ENCODE measurements around the gene PTGES3L. TPM values are rescaled to one million over a fixed set of nuclear protein-coding genes. Genes with fewer than 3 reads are reported as not detected.

Gene PTGES3L
- total and polyA plus RNA-seq, 2 of the 13 experiments (the other 11 are each of a cell fraction or from before 2014, with no cell fraction given) = 1.2 to 2.9 TPM

DNA sequence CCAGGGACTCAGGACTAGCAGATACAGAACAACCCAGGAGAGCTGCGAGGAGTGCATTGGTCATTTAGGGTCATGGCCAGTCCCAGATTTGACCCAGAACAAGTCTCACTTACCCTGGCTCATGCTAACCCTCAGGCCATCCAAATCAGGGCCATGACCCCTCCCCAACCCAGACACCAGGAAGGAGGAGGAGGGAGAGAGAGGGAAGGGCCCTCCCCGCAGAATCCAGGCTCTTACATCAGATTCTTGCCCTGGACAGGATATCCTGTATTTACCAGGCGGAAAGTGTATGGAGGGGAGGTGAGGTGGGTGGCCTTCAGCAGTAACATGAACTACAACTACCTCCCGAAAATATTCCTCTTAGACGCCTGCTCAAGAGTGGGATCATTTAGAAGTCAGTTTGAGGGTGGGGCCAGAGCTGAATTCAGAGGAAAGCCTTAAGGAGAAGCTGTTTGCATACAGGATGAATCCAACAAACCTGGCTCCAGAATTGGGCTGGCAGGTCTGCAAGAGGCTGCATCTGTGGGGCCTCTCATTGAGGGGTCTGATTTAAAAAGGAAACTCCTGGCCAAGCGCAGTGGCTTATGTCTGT, 40.2 kb upstream of the PTGES3L start (continued):
- TF ChIP-seq, protein P1, sequence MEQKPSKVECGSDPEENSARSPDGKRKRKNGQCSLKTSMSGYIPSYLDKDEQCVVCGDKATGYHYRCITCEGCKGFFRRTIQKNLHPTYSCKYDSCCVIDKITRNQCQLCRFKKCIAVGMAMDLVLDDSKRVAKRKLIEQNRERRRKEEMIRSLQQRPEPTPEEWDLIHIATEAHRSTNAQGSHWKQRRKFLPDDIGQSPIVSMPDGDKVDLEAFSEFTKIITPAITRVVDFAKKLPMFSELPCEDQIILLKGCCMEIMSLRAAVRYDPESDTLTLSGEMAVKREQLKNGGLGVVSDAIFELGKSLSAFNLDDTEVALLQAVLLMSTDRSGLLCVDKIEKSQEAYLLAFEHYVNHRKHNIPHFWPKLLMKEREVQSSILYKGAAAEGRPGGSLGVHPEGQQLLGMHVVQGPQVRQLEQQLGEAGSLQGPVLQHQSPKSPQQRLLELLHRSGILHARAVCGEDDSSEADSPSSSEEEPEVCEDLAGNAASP (CRISPR knock-in tag; IDR thresholded peaks at IDR 0.05; ENCODE audit: borderline replicate concordance) = peak; percentile 72; the same call in 1 of the 2 replicates
- no peak for TF ChIP-seq GABPA (IDR thresholded peaks at IDR 0.05; ENCODE audit: low read depth, low read length)
- peak; percentile 59; the same call in 1 of the 2 replicates for TF ChIP-seq GABPA (CRISPR knock-in tag; IDR thresholded peaks at IDR 0.05; ENCODE audit: low read depth)
- peak; percentile 16; the same call in 1 of the 2 replicates for TF ChIP-seq RXRB (CRISPR knock-in tag; IDR thresholded peaks at IDR 0.05; ENCODE audit: borderline replicate concordance)
- TF ChIP-seq, protein P2, sequence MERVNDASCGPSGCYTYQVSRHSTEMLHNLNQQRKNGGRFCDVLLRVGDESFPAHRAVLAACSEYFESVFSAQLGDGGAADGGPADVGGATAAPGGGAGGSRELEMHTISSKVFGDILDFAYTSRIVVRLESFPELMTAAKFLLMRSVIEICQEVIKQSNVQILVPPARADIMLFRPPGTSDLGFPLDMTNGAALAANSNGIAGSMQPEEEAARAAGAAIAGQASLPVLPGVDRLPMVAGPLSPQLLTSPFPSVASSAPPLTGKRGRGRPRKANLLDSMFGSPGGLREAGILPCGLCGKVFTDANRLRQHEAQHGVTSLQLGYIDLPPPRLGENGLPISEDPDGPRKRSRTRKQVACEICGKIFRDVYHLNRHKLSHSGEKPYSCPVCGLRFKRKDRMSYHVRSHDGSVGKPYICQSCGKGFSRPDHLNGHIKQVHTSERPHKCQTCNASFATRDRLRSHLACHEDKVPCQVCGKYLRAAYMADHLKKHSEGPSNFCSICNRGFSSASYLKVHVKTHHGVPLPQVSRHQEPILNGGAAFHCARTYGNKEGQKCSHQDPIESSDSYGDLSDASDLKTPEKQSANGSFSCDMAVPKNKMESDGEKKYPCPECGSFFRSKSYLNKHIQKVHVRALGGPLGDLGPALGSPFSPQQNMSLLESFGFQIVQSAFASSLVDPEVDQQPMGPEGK (CRISPR knock-in tag; IDR thresholded peaks at IDR 0.05) = peak; percentile 76; the same call in 1 of the 2 replicates
- TF ChIP-seq ZBTB38 (CRISPR knock-in tag; IDR thresholded peaks at IDR 0.05) = 0 out of 2 replicates have a peak, but pooled peaks have one; percentile 21
- TF ChIP-seq, protein P3, sequence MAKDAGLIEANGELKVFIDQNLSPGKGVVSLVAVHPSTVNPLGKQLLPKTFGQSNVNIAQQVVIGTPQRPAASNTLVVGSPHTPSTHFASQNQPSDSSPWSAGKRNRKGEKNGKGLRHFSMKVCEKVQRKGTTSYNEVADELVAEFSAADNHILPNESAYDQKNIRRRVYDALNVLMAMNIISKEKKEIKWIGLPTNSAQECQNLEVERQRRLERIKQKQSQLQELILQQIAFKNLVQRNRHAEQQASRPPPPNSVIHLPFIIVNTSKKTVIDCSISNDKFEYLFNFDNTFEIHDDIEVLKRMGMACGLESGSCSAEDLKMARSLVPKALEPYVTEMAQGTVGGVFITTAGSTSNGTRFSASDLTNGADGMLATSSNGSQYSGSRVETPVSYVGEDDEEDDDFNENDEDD (CRISPR knock-in tag; IDR thresholded peaks at IDR 0.05; ENCODE audit: borderline replicate concordance) = no peak
- 0 out of 2 replicates have a peak, but pooled peaks have one; percentile 8 for TF ChIP-seq THYN1 (CRISPR knock-in tag; IDR thresholded peaks at IDR 0.05; ENCODE audit: borderline replicate concordance, low read depth)
- peak; percentile 77 for TF ChIP-seq CEBPG (CRISPR knock-in tag; IDR thresholded peaks at IDR 0.05)
- TF ChIP-seq FLYWCH1 (CRISPR knock-in tag; IDR thresholded peaks at IDR 0.05) = no peak
- TF ChIP-seq, protein P4, sequence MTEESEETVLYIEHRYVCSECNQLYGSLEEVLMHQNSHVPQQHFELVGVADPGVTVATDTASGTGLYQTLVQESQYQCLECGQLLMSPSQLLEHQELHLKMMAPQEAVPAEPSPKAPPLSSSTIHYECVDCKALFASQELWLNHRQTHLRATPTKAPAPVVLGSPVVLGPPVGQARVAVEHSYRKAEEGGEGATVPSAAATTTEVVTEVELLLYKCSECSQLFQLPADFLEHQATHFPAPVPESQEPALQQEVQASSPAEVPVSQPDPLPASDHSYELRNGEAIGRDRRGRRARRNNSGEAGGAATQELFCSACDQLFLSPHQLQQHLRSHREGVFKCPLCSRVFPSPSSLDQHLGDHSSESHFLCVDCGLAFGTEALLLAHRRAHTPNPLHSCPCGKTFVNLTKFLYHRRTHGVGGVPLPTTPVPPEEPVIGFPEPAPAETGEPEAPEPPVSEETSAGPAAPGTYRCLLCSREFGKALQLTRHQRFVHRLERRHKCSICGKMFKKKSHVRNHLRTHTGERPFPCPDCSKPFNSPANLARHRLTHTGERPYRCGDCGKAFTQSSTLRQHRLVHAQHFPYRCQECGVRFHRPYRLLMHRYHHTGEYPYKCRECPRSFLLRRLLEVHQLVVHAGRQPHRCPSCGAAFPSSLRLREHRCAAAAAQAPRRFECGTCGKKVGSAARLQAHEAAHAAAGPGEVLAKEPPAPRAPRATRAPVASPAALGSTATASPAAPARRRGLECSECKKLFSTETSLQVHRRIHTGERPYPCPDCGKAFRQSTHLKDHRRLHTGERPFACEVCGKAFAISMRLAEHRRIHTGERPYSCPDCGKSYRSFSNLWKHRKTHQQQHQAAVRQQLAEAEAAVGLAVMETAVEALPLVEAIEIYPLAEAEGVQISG (CRISPR knock-in tag; IDR thresholded peaks at IDR 0.05) = no peak
- TF ChIP-seq ZSCAN9 (CRISPR knock-in tag; IDR thresholded peaks at IDR 0.05; ENCODE audit: borderline replicate concordance) = 0 out of 2 replicates have a peak, but pooled peaks have one; percentile 16
- TF ChIP-seq PHF5A (CRISPR knock-in tag; IDR thresholded peaks at IDR 0.05; ENCODE audit: low read depth, unreplicated experiment) = no peak

Data from HepG2 (cell line).